Stomach (tissue), 4 donors: ENCODE data around the gene CTBP1.

Source experiments
- POLR2AphosphoS5 ChIP-seq, 3 donors: sonication (generic); formaldehyde crosslinking; IDR thresholded peaks; one replicate each; pipeline ENCODE4 v1.6.1; 2016; ENCODE audit warnings: antibody characterized with exemption in 3 of 3
- TF ChIP-seq, protein P1 (sequence below), 7 experiments: fragments of 450-650 bp in 4 of 7; fragments of 200-600 bp in 3 of 7; sonication (generic) in 3 of 7; IDR thresholded peaks; one replicate each; pipeline ENCODE4 v1.5.1; 2016 to 2019; ENCODE audit warnings: antibody characterized with exemption in 7 of 7, control low read depth in 2 of 7, mild to moderate bottlenecking in 1 of 7

GRCh38 chr4:1221155-1221870 lies 27.6 kb downstream of the CTBP1 start:
- TF ChIP-seq POLR2AphosphoS5 (IDR thresholded peaks at IDR 0.05): no peak
- TF ChIP-seq, protein P1, sequence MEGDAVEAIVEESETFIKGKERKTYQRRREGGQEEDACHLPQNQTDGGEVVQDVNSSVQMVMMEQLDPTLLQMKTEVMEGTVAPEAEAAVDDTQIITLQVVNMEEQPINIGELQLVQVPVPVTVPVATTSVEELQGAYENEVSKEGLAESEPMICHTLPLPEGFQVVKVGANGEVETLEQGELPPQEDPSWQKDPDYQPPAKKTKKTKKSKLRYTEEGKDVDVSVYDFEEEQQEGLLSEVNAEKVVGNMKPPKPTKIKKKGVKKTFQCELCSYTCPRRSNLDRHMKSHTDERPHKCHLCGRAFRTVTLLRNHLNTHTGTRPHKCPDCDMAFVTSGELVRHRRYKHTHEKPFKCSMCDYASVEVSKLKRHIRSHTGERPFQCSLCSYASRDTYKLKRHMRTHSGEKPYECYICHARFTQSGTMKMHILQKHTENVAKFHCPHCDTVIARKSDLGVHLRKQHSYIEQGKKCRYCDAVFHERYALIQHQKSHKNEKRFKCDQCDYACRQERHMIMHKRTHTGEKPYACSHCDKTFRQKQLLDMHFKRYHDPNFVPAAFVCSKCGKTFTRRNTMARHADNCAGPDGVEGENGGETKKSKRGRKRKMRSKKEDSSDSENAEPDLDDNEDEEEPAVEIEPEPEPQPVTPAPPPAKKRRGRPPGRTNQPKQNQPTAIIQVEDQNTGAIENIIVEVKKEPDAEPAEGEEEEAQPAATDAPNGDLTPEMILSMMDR (IDR thresholded peaks at IDR 0.05): no peak
